Stimulated activated CD4-positive, alpha-beta T cell treated with anti-CD3 and anti-CD28 coated beads, Interleukin-12 subunit alpha, Interleukin-12 subunit beta, amount 100 ng/mL, for 4 hours (primary cell): ENCODE data around the gene TMEM178A.

Experiments
- DNase-seq: peaks from one replicate; pipeline ENCODE4 v3.0.0-alpha.2; 2020

TMEM178A gene

DNA sequence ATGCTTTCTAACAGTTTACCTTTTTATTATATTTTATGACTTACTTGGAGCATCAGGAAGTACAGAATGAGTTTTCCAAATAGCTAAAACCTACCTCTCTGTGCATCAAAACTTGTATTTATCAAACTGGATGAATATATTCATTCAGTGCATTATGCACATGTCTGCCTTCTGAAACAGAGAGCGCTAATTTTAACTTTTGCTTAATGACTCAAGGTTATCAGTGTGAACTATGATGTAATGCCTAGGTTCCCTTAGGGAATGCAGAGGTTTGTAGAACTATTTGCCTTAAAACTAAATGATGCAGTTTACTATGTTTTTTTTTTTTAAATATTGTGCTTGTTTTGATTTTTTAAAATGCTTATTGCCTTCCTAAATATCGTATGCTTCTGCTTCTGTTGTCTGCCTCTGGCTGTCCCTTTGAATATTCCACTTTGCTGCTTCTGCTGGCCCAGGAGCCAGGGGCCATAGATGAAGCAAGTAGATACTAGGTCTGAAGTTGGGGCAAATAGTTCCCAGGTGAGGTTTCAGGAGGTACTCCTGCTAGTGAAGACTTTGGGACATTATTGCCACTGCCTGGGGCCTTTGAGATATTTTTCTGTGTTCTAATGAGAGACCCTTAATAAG is 16.5 kb downstream of the TMEM178A start:
- no peak for DNase-seq

DNA sequence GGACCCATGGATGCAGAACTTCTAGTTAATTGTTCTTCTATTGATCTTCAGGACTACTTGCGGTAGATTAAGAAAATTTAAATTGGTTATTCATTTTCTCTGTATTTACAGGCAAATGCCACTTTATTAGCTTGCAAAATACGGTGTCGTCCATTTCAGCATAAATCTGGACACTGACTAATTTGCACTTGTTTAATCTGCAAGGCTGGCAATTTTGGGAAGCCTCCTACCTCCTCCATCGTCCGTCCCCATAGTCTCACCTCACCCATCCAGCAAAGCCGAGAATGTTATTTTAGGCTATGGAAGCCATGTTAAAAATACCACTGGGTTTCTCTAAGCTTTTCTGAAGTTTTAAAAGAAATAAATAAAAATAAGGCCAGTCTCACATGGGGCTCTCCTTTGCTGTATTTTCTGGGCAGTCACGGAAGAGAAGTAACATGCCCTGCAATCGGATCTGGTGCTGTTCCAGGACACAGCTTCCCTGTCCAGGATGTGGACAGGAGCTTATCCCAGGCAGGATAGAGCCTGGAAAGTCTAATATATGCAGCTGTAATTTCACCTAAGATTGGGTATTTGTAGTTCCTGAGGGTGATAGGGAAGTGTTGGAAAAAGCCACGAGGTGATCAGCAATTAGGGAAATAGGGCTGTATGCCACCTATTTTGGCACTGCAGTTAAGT is 17.4 kb downstream of the TMEM178A start:
- DNase-seq = no peak

DNA sequence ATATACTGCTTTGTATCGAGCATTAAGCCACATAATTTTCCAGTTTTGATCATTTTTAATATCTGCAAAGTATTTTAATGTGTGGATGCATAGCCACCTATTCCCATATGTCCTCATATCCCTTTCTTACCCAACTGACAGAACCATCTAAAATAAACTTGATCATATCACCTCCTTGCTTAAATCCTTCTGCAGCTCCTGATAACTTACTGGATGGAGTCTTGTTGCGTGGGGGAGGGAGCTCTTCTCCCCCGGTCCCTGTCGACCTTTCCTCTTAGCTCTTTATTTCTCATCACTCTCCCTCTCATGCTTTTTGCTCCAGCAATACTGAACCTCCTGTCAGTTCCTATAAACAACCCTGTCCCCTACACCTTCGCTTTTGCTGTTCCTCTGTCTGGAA is 18.7 kb downstream of the TMEM178A start:
- no peak for DNase-seq

DNA sequence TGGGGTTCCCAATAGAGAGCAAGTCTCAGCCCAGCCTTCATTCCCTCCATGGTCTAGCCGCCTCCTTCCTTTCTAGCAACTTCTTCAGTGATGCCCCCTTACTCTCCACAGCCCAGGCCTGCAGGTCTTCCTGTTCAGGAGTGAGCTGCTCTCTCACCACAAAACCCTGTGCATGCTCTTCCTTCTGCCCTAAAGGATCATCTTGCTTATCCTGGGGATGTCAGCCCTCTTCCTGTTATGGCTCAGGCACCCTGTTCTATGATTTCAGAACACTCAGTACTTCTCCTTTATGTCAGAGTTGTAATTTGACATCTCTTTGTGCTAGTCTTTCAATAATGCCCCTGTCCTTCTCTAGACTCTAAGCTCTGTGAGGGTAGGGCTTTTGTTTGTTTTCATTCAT is 19.4 kb downstream of the TMEM178A start:
- DNase-seq = no peak

DNA sequence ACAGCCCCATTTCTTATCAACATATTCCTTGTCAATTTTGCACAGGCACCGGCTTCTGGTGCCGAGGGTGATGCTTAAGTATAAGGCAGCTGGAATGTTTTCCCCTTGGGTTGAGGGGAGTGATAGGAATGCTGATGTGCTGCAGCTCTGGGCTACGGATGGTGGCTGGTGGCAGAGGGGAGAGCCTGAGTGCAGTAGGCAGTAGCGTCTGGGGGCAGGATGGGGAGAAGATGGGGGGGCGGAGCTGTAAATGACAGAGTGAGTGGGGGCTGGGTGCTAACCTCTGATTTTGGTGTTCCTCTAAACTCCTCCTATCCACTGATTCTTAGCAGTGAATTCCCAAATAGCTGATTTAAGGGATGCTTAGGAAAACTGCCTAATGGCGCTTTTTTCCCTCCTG is 20.7 kb downstream of the TMEM178A start:
- no peak for DNase-seq

DNA sequence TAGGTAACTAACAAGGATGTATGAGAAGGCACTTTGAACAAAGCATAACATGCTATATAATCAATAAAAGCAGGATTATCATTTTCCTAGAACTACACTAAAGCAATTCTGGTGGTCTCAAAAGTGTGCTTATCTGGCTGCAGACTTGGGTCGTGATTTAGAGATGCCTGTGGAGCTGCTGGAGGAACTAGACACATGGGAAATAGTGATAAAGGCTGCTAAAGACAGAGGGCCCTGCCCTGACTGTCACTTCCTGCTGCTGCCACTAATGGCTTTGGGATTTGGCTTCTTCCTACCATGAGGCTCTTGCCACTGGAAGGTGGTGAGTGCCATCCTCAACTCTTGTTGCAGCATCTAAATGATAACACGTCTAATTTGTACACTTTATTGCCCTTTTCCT is 22.5 kb downstream of the TMEM178A start:
- DNase-seq = no peak

DNA sequence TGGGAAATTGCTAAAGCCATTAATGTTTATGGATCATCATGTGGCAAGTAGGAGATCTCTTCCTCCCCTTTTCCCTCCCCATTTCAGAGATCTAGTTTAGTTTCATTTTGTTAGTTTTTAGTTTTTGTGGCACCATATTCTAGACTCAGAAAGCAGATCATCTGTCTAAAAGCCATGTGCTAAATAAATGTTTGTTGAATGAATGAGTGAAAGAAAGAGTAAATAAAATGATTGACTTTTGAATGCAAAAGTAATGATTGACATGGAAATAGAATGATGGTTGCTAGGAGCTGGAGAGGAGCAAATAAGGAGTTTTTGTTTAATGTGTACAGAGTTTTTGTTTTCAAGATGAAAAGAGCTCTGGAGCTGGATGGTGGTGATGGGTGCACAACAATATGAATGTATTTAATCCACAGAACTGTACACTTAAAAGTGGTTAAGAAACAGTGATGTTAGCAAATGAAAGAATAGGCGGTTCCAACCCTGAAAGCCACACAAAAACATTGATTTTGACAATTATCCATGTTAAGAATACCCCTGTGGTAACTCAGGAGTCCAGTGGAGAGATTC is 23.6 kb downstream of the TMEM178A start:
- DNase-seq = no peak

DNA sequence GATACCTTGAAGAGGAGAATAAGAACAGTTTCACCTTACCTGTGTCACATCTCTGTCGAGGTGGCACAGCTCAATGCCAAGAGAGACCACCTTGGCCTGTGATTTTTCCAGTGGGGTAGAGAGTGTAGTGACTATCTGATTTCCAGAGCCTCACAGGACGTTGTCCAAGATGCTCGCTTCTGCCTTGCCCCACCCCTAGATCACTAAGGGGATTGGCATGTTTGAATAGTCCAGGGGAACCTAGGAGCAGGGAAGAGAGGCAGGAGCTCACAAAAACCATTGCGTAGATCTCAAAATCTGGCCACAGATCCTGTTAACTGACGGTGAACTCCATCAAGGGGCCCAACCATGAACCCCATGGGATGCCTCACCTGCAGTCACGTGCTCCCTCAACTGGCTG is 24.2 kb downstream of the TMEM178A start:
- no peak for DNase-seq

DNA sequence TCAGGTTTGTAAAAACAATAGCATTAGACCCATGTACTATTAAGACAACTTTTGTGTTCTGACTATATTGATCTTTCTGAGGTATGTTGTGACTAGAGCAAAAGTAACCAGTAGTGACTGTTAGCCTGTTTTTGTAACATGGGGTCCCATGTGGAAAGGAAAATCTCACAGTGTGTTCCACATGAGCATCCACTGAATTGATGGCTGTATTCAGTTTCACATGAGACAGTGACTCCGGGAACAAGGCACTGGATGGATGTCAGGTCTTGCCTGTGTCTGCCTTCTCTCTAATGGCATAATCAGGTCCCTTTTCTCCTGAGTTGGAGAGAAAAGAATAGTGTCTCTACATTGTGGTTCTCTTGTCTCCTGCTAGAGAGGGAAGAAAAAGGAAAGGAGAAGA is 27.5 kb downstream of the TMEM178A start:
- DNase-seq = no peak

DNA sequence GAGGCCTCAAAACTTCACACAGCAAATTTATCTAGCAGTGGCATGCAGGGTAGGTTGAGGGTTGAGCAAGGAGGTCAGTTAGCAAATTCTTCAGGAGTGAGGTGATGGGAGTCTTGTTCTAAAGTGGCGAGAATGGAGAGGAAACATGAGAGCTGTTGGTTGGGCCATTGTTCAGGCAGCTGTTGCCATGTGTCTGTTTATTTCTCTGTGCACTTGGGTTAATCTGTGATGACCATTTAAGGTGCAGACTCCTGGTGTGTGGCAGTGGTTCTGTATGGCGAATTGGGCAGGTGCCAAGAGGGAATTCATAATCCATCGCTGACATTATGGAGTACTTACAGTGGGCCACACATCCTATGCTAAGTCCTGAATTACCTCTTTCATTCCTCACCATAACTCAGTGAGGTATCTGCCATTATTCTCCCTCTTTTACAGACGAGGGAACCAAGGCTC is 30.4 kb downstream of the TMEM178A start:
- no peak for DNase-seq

DNA sequence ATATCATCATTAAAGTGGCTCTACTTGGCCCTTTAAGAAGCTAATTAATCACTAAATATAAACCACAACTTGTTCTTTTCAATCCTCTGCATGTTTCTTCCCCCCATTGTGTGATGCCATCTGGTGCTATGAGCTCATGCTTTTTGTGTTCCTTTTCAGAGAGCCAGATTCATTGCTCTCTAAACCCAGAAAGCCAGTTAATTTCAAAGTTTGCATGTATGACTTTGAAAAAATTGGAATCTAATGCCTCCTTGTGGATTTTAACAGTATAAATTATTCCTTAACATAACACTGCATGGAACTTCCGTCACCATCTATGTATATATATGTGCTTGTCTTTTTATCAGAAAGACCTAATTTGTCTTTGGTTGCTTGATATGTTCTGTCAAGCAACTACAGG is 31.1 kb downstream of the TMEM178A start:
- no peak for DNase-seq

DNA sequence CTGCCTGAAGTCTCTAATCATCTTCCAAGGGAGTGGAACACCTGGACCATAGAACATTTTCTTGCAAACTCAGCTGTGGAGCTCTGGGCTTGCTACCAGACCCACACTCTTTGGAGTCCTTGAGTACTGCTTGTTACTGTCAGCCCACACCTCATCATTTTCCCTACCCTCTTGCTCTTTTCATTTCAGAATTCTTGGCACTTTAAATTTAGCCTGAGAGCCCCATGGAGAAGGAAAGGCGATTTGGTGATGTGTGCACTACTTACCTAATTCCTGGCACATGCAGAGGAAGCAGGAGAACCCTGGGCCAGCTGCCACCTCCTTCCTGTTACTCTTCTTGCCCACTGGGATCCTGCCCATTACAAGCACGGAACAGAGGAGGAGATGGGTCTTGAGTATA is 31.7 kb downstream of the TMEM178A start:
- DNase-seq = no peak

DNA sequence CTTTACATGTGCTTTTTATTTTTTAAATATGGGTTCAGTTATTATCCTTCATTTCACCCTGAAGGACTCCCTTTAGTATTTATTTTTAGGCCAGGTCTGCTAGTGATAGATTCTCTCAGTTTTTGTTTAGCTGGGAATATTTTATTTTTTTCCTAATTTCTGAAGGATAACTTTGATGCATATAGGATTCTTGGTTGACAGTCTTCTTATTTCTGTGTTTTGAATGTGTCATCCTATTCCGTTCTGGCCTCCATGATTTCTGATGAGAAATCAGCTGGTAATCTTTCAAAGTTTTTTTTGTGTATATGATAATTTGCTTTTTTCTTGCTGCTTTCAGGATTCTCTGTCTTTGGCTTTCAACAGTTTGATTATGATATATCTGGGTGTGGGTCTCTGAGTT is 35.4 kb downstream of the TMEM178A start:
- DNase-seq = no peak

DNA sequence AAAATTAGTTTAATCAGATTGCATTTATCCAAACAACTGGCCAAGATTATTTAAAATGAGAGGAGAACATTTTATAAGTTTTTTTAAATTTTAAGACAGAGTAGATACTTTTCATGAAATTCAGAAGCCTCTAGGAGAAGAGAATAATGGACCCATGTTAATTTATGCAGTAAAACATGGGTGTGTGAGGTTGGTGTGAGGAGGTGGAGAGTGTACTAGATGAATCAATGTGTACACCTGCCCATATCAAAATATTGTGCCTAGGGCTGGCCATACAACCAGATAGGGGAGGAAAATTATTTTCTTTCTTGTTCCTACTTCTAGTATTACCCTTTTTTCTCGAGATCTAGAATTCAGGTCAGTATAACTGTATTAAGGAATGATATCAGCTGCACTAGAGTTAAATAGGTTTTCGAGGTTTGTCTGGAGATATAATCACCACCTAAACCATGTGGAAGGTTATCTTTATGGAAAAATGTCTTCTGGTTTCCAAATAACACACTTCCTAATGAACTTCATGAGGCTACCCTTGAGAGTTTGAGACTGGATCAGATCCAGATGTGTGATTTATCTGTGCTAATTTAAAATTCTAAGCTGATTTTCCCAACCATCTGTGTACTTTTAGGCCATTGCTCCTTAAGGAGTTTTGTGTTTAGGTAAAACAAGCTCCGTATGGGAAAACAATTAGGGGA is 37.6 kb downstream of the TMEM178A start:
- DNase-seq = no peak

DNA sequence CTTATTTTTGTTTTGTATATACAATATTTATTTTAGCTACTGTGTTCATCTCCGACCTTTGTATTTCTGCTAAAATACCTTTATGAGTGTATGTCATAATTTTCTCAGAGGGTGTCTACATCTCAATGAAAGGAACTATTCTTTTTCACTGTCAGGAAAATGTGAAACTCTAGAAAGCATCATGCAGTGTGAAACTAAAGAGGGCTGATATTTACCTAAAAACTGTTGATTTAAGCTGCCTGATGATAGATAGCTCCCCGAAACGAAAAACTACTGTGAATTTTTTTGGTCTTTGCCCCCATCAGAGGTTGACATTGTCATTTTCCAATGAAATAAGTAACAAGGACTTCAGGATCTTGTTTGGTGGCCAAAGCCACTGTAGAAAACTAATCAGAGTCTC is 38.8 kb downstream of the TMEM178A start:
- no peak for DNase-seq

DNA sequence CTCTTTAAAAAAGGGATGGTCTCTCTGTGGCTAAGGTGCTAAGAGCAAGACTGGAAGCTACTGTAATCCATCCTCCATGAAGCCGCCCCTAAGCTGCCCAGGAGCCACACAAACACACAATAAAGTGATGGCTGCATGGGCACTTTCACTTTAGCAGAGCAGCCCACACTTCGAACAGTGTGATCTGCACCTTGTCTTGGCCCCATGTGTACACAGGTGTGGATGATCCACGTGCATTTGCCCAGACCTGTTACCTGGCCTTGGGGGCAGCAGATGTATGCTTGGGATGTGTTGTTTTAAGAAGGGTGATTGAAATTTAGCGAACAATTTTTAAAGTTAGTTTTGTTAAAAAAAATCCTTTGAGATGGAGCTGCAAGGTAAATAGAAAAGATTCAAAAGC is 39.9 kb downstream of the TMEM178A start:
- DNase-seq = no peak

DNA sequence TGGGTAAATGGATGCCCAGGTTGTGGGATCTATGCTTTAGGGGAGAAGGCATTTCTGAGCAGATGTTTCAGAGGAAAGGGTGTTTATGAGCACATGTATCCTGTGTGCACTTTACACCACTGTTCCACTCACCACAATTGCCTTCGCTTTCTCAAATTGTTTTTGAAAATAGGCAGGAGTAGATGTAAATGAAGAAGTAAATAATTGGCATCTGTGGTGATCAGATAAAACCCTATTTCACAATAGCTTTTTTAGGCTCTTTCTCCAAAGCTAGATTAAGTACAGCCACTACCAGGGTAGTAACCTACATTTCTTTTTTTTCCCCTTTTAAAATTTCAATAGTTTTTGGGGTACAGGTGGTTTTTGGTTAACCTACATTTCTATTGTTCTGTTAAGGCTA is 40.6 kb downstream of the TMEM178A start:
- no peak for DNase-seq

DNA sequence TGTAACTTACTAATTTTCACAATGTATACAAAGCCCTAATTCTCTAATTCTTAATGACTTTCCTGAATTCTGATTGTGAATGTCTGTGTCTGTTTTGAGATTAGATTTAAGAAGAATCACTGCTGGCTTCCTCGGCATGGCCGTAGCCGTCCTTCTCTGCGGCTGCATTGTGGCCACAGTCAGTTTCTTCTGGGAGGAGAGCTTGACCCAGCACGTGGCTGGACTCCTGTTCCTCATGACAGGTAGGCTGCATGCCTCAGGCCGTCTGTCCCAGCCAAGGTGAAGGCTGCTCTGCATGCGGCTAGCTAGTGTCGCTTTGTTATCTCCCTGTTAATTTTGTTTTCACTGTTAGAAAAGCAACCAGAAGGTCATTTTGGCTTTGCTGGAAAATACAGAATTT is 41.2 kb downstream of the TMEM178A start:
- DNase-seq = no peak

DNA sequence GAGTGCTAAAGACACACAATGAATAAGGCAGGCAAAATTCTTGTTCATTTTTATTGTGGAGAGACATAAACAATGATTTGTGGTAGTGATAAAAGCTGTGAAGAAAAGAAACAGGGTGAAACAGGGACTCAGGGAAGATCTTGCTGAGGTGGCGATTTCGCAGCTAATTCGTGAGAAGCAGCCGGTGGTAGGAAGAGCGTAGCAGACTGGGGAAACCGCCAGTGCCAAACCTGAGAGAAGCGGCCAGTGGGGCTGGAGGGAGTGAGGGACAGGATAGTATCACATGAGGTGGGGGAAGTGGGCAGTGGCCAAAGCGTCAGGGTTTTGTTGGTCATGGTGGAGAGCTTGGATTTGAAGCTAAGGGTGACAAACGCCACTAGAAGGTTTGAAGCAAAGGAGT is 42.3 kb downstream of the TMEM178A start:
- DNase-seq = no peak

DNA sequence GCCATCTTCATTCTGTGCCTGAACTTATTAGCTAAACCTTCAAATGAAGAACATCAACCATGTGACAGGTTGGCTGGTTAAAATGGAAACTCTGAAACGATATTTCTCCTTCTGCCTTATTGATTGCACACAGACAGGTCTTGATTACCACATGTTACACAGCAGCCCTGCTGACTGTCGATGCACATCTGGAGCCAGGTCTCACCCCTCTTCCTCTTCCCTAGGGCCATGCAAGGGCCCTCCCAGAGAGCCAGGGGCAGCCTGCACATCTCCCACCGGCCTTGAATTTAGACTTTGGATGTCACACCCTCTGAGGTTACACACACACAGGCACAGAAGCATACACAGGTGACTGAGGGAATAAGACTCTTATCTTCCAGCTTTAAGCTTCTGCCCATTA is 45.1 kb downstream of the TMEM178A start:
- DNase-seq = no peak

DNA sequence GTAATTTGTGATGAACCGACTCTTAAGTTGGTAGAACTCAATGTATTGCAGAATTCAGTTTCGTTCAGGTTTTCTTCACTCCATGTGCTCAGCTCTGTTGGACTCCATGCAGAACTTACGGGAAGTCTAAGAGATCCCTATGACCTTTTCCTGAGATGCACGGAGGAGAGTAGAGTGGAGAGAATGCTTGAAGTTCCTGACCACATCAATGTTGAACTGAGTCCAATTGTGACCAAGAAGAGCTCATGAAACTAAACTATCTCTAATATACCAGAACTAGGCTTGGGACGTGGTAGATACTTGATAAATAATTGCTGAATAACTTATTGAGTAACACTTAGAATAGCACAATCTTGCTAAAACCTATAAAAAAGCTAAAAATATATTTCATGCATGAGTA is 47.2 kb downstream of the TMEM178A start:
- no peak for DNase-seq

DNA sequence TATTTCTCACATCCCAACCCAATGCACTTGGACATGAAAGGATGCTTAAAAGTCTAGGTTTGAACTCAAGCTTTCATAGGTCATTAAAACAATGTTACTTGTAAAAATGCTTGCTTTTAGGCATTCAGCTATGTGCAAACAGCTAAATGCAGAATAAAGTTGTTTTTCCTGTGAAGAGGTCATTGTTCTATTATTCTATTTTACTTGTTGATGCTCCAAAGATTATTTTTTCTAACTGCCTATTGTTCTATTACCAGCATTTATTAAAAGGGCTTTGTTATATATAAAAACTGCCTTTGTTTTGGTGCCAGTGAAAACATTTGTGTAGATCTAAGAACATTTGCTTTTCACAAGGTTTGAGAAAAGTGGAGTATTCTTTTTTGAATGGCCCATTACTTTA is 49.4 kb downstream of the TMEM178A start:
- no peak for DNase-seq

DNA sequence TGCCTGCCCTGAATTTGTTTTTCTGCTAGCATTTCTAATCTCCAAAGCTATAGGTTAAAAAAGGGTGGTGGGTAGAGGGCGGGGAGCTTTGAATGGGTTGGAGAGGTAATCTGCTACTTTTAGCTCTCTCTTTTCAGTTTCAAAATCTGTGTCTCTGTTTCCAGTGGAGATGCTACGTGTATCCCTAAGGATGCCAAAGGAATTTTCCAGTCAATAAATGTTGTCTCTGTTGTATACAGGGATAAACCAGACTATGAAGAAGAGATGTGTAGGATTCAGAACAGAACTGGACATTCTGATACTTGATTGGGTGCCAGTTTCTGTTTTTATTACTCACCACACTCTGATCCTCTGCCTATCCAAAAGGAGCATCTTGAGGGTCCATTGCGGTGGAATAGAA is 50.1 kb downstream of the TMEM178A start:
- DNase-seq = no peak

DNA sequence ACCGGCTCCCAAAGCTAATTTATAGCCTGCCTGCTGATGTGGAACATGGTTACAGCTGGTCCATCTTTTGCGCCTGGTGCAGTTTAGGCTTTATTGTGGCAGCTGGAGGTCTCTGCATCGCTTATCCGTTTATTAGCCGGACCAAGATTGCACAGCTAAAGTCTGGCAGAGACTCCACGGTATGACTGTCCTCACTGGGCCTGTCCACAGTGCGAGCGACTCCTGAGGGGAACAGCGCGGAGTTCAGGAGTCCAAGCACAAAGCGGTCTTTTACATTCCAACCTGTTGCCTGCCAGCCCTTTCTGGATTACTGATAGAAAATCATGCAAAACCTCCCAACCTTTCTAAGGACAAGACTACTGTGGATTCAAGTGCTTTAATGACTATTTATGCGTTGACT is 51.4 kb downstream of the TMEM178A start:
- DNase-seq = no peak
